Neural progenitor cell (in vitro differentiated cells): ENCODE results near the gene GALK1. TPM values are rescaled to one million over a fixed set of nuclear protein-coding genes. Genes with fewer than 3 reads are reported as not detected.
A peak's percentile ranks its signal among the peaks of the same experiment; 100 is the strongest.

Experiments
- DNase-seq: peaks from one replicate; pipeline ENCODE4 v3.0.0-alpha.2; 2016; ENCODE audit warnings: low spot score
- H2AFZ ChIP-seq: fragments of 200-600 bp; sonication (generic); replicated peaks from 2 replicates; pipeline ENCODE4 v1.6.1; 2016; ENCODE audit warnings: antibody characterized with exemption
- H3F3A ChIP-seq: fragments of 200-600 bp; sonication (generic); 2 replicates; pipeline ENCODE4 v1.6.1; 2016; ENCODE audit warnings: antibody characterized with exemption, low read depth
- H3K27ac ChIP-seq: fragments of 200-600 bp; sonication (generic); 2 replicates; pipeline ENCODE4 v1.5.1; 2016; ENCODE audit warnings: mild to moderate bottlenecking
- H3K27me3 ChIP-seq: fragments of 200-600 bp; sonication (generic); 2 replicates; pipeline ENCODE4 v1.6.1; 2016; ENCODE audit warnings: mild to moderate bottlenecking, moderate library complexity
- H3K36me3 ChIP-seq: fragments of 200-600 bp; sonication (generic); 2 replicates; pipeline ENCODE4 v1.5.1; 2016
- H3K4me1 ChIP-seq: fragments of 200-600 bp; sonication (generic); 2 replicates; pipeline ENCODE4 v1.6.1; 2016; ENCODE audit warnings: mixed run types
- H3K4me2 ChIP-seq: fragments of 200-600 bp; sonication (generic); 2 replicates; pipeline ENCODE4 v1.6.1; 2016
- H3K4me3 ChIP-seq: fragments of 200-600 bp; sonication (generic); 2 replicates; pipeline ENCODE4 v1.5.1; 2016
- H3K79me2 ChIP-seq: fragments of 200-600 bp; sonication (generic); 2 replicates; pipeline ENCODE4 v1.6.1; 2016; ENCODE audit warnings: low read depth
- H3K9ac ChIP-seq: fragments of 200-600 bp; sonication (generic); 2 replicates; pipeline ENCODE4 v1.6.1; 2016
- H3K9me3 ChIP-seq: fragments of 200-600 bp; sonication (generic); 2 replicates; pipeline ENCODE4 v1.5.1; 2016; ENCODE audit warnings: low read depth
- H4K20me1 ChIP-seq: fragments of 200-600 bp; sonication (generic); 2 replicates; pipeline ENCODE4 v1.6.1; 2016; ENCODE audit warnings: low read depth
- H3K27ac Mint-ChIP-seq: 3 replicates; pipeline ENCODE4 v1.8.0; 2021; ENCODE audit warnings: mixed read lengths
- H3K27me3 Mint-ChIP-seq: 2 replicates; pipeline ENCODE4 v1.8.0; 2022; ENCODE audit warnings: low read depth, mild to moderate bottlenecking, inconsistent platforms, moderate library complexity, mixed read lengths; ENCODE audit not compliant: insufficient read depth
- H3K36me3 Mint-ChIP-seq: 3 replicates; pipeline ENCODE4 v1.8.0; 2021; ENCODE audit warnings: mixed read lengths
- H3K4me1 Mint-ChIP-seq: 3 replicates; pipeline ENCODE4 v1.8.0; 2021; ENCODE audit warnings: mixed read lengths
- H3K4me3 Mint-ChIP-seq: 3 replicates; pipeline ENCODE4 v1.8.0; 2021; ENCODE audit warnings: mild to moderate bottlenecking, moderate library complexity, mixed read lengths
- H3K9me3 Mint-ChIP-seq: 3 replicates; pipeline ENCODE4 v1.8.0; 2020; ENCODE audit warnings: mixed read lengths
- CTCF ChIP-seq: fragments of 200-600 bp; sonication (generic); IDR thresholded peaks from 2 replicates; pipeline ENCODE4 v1.5.1; 2017; ENCODE audit warnings: antibody characterized with exemption, mild to moderate bottlenecking
- EZH2 ChIP-seq: fragments of 200-600 bp; sonication (generic); IDR thresholded peaks from 2 replicates; pipeline ENCODE4 v1.6.1; 2017; ENCODE audit warnings: antibody characterized with exemption, mild to moderate bottlenecking, moderate library complexity
- EZH2phosphoT487 ChIP-seq: fragments of 200-600 bp; sonication (generic); IDR thresholded peaks from 2 replicates; pipeline ENCODE4 v1.6.1; 2017; ENCODE audit warnings: antibody characterized with exemption
- total RNA-seq: library from RNA; depleted of rRNA; stranded (reverse); fragments of >200 nt; gene quantifications from 2 replicates; pipeline ENCODE4 v1.2.3, GENCODE V29; 2015; ENCODE audit warnings: low replicate concordance

Gene GALK1
- total RNA-seq, 1 donor from 2014 or later = 6.5 TPM

- no peaks in the 10 kb centered on the region for H3K36me3 Mint-ChIP-seq
- no peak overlapping the region for H3K4me3 Mint-ChIP-seq
These were observed 41.6 kb downstream of the GALK1 start for GRCh38 chr17:75723171-75723930.

GRCh38 chr17:75722542-75723095, 42.4 kb downstream of the GALK1 start:
- no peak for DNase-seq
- Mint-ChIP-seq H3K36me3 (no peaks in the 10 kb centered on the region), H3K27ac (no peak overlapping the region), H3K4me3 (no peak overlapping the region), H3K27me3 (peaks cover 33% of the 10 kb centered on the region), H3K4me1 (peaks cover 2% of the 10 kb centered on the region), H3K9me3 (no peaks in the 10 kb centered on the region)
- no peak for TF ChIP-seq CTCF
- TF ChIP-seq EZH2 = no peak
- TF ChIP-seq EZH2phosphoT487 = no peak
- no peaks in the 10 kb centered on the region for H3K36me3 ChIP-seq
- H3K9me3 ChIP-seq = no peaks in the 10 kb centered on the region
- H3K79me2 ChIP-seq = no peaks in the 10 kb centered on the region
- no peak overlapping the region for H3K9ac ChIP-seq
- peaks cover 10% of the 10 kb centered on the region for H3F3A ChIP-seq
- H3K27me3 ChIP-seq = peaks cover 44% of the 10 kb centered on the region
- no peak overlapping the region for H3K27ac ChIP-seq
- no peak overlapping the region for H3K4me2 ChIP-seq
- no peak overlapping the region for H2AFZ ChIP-seq
- no peaks in the 10 kb centered on the region for H4K20me1 ChIP-seq
- H3K4me3 ChIP-seq = no peak overlapping the region
- no peaks in the 10 kb centered on the region for H3K4me1 ChIP-seq

More at GRCh38 chr17:75723171-75723930, 41.6 kb downstream of the GALK1 start:
- Histone ChIP-seq H3K27me3 (peaks cover 42% of the 10 kb centered on the region), H3K4me3 (no peak overlapping the region), H3K4me2 (no peak overlapping the region), H3K79me2 (no peaks in the 10 kb centered on the region), H3K4me1 (no peaks in the 10 kb centered on the region), H3K9ac (no peak overlapping the region), H4K20me1 (no peaks in the 10 kb centered on the region), H3K9me3 (no peaks in the 10 kb centered on the region), H2AFZ (no peak overlapping the region), H3K27ac (no peak overlapping the region), H3F3A (peaks cover 10% of the 10 kb centered on the region), H3K36me3 (no peaks in the 10 kb centered on the region)
- Mint-ChIP-seq H3K27ac (no peak overlapping the region), H3K9me3 (no peaks in the 10 kb centered on the region), H3K27me3 (peaks cover 33% of the 10 kb centered on the region), H3K4me1 (peaks cover 2% of the 10 kb centered on the region)
- no peak for TF ChIP-seq EZH2
- no peak for TF ChIP-seq CTCF
- TF ChIP-seq EZH2phosphoT487 = no peak
- DNase-seq = no peak

DNA sequence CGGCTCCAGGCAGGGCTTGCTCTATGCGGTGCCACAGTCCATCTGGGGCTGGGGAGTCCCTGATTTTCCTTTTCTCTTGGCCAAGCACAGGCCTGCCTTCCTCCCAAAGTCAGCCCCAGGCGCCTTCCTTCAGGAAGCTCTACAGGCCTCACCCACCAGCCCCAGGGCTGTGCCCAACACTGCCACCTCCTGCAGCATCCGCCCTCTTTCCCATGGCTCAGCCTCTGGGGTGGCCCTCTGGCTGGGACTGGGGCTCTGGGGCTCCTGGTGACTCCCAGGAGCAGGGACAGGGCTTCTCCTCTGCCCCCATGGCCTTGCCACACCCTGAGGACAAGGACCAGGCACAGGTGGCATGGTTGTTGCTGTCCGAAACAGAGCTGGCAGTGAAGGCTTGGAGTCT, 42.9 kb downstream of the GALK1 start:
- Histone ChIP-seq H3F3A (peaks cover 10% of the 10 kb centered on the region), H2AFZ (no peak overlapping the region), H3K36me3 (no peaks in the 10 kb centered on the region), H4K20me1 (no peaks in the 10 kb centered on the region), H3K4me3 (no peak overlapping the region), H3K4me2 (no peak overlapping the region), H3K79me2 (no peaks in the 10 kb centered on the region), H3K4me1 (no peaks in the 10 kb centered on the region), H3K27ac (no peak overlapping the region), H3K27me3 (peaks cover 44% of the 10 kb centered on the region), H3K9ac (no peak overlapping the region), H3K9me3 (no peaks in the 10 kb centered on the region)
- Mint-ChIP-seq H3K36me3 (no peaks in the 10 kb centered on the region), H3K4me3 (peak overlapping the region; percentile 58), H3K4me1 (peaks cover 2% of the 10 kb centered on the region), H3K27me3 (peaks cover 35% of the 10 kb centered on the region), H3K9me3 (no peaks in the 10 kb centered on the region), H3K27ac (no peak overlapping the region)
- TF ChIP-seq EZH2 (no peak), EZH2phosphoT487 (no peak), CTCF (no peak)
- no peak for DNase-seq
